Measurements from ENCODE around the gene SMPD1.

- no peak for TF ChIP-seq CTCF (IDR thresholded peaks at IDR 0.05)
- TF ChIP-seq POLR2A (IDR thresholded peaks at IDR 0.05), result no peak
Measured at GRCh38 chr11:6360183-6360582, 30.1 kb upstream of the SMPD1 start.
